ENCODE measurements around the gene AUTS2. TPM values are rescaled to one million over a fixed set of nuclear protein-coding genes. Genes with fewer than 3 reads are reported as not detected.

The AUTS2 gene
- total and polyA plus RNA-seq, 10 of the 15 experiments (the other 5 are each of a cell fraction or from before 2014, with no cell fraction given) = 6.4 to 55.6 (median 21.6) TPM

DNA sequence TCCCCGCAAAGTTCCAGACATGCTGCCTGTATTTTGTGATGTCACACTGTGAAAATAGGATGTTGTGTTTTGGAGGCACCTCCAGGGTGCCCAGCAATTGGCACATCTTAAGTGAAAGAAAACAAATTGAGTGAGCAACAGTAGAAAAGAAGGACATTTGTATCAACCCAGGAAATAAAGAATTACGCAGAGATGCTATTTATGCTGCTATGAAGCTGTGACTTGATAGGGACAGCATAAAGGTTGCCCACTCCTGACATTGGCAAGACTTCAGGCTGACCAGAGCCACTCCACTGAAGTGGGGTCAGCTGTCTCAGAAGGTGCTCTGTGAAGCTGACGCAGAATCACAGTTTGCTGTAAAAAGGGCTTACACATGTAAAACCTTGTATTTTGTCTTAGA lies 803.8 kb downstream of the AUTS2 start:
- H3K4me3 ChIP-seq = no peak overlapping the region
- POLR2A ChIA-PET = no interaction called here
- RAD21 ChIA-PET (ENCODE audit: unreplicated experiment) = no interaction called here
- CTCF ChIA-PET = no interaction called here
- no peak overlapping the region for H3K27ac ChIP-seq (ENCODE audit: control insufficient read depth, insufficient read depth)
- DNase-seq (ENCODE audit: low read depth, low spot score) (no peak), FAIRE-seq (no peak), ATAC-seq (no peak)
- in situ Hi-C loops (cut with MboI) = no loop called here
- no peak overlapping the region for H3K4me2 ChIP-seq (ENCODE audit: control insufficient read depth, insufficient read depth)
- H2AFZ ChIP-seq (ENCODE audit: control insufficient read depth, low read depth, low read length) = no peak overlapping the region
- H4K20me1 ChIP-seq (ENCODE audit: control insufficient read depth, insufficient read depth) = no peaks in the 10 kb centered on the region
- H3K4me1 ChIP-seq (ENCODE audit: control insufficient read depth, insufficient read depth, low read length) = no peaks in the 10 kb centered on the region
- TF ChIP-seq LARP7 (IDR thresholded peaks at IDR 0.05) (no peak), ZSCAN29 (IDR thresholded peaks at IDR 0.05) (no peak), SMC3 (IDR thresholded peaks at IDR 0.05; ENCODE audit: borderline replicate concordance, low read length) (no peak), CHD1 (IDR thresholded peaks at IDR 0.05; ENCODE audit: low read depth, low read length) (no peak), KAT2A (conservative IDR thresholded peaks at IDR 0.05; ENCODE audit: control insufficient read depth, low read depth, low read length) (no peak), CEBPB (IDR thresholded peaks at IDR 0.05; ENCODE audit: borderline replicate concordance in 1 of 2, low read depth in 2 of 2, low read length in 2 of 2) (no peak)
- TF ChIP-seq, protein P1, sequence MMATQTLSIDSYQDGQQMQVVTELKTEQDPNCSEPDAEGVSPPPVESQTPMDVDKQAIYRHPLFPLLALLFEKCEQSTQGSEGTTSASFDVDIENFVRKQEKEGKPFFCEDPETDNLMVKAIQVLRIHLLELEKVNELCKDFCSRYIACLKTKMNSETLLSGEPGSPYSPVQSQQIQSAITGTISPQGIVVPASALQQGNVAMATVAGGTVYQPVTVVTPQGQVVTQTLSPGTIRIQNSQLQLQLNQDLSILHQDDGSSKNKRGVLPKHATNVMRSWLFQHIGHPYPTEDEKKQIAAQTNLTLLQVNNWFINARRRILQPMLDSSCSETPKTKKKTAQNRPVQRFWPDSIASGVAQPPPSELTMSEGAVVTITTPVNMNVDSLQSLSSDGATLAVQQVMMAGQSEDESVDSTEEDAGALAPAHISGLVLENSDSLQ (IDR thresholded peaks at IDR 0.05) = no peak
- TF ChIP-seq, protein P2, sequence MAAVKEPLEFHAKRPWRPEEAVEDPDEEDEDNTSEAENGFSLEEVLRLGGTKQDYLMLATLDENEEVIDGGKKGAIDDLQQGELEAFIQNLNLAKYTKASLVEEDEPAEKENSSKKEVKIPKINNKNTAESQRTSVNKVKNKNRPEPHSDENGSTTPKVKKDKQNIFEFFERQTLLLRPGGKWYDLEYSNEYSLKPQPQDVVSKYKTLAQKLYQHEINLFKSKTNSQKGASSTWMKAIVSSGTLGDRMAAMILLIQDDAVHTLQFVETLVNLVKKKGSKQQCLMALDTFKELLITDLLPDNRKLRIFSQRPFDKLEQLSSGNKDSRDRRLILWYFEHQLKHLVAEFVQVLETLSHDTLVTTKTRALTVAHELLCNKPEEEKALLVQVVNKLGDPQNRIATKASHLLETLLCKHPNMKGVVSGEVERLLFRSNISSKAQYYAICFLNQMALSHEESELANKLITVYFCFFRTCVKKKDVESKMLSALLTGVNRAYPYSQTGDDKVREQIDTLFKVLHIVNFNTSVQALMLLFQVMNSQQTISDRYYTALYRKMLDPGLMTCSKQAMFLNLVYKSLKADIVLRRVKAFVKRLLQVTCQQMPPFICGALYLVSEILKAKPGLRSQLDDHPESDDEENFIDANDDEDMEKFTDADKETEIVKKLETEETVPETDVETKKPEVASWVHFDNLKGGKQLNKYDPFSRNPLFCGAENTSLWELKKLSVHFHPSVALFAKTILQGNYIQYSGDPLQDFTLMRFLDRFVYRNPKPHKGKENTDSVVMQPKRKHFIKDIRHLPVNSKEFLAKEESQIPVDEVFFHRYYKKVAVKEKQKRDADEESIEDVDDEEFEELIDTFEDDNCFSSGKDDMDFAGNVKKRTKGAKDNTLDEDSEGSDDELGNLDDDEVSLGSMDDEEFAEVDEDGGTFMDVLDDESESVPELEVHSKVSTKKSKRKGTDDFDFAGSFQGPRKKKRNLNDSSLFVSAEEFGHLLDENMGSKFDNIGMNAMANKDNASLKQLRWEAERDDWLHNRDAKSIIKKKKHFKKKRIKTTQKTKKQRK (IDR thresholded peaks at IDR 0.05; ENCODE audit: low read depth, low read length) = no peak
- H3K9me3 ChIP-seq (replicated peaks; ENCODE audit: control insufficient read depth, insufficient read depth, low read length) = no peaks in the 10 kb centered on the region
- intact Hi-C loops (cut with micrococcal nuclease; ENCODE audit: unreplicated experiment) = no loop called here
- H3K9ac ChIP-seq (ENCODE audit: control insufficient read depth, insufficient read depth, low read length) = no peak overlapping the region
- no peaks in the 10 kb centered on the region for H3K79me2 ChIP-seq (ENCODE audit: control insufficient read depth, insufficient read depth, low read length)
- BruUV-seq (replicated peaks) = no TSS peak
- SMC1A ChIA-PET (ENCODE audit: uncharacterized antibody, unreplicated experiment) = interaction anchor here (1.1 to 2.8 kb wide), 3 partner anchors 13 to 296 kb away, joined by 3 to 10 read pairs (median 5); no protein-coding TSS in a partner anchor
- no peaks in the 10 kb centered on the region; a peak in 1 of 4 replicates for H3K36me3 ChIP-seq (ENCODE audit: control insufficient read depth in 2 of 2, insufficient read depth in 2 of 2, low read length in 1 of 2)
- WGBS (ENCODE audit: insufficient coverage, insufficient replicate concordance, low lambda C conversion rate, missing lambda C conversion rate) = 59% methylated on average over 3 of the region's 3 CpGs
- no peaks in the 10 kb centered on the region for H3K27me3 ChIP-seq (replicated peaks in 1 of 2; ENCODE audit: control insufficient read depth in 2 of 2, insufficient read depth in 2 of 2, low read length in 1 of 2)

Measured in GM12878 (cell line).